Stimulated activated CD8-positive, alpha-beta memory T cell treated with anti-CD3 and anti-CD28 coated beads, Interleukin-15, amount 100 ng/mL, for 24 hours (primary cell): ENCODE measurements around the gene FHL2.

Experiments used
- DNase-seq: peaks from one replicate; pipeline ENCODE4 v3.0.0-alpha.2; 2020; ENCODE audit warnings: low read depth

The FHL2 gene

DNA sequence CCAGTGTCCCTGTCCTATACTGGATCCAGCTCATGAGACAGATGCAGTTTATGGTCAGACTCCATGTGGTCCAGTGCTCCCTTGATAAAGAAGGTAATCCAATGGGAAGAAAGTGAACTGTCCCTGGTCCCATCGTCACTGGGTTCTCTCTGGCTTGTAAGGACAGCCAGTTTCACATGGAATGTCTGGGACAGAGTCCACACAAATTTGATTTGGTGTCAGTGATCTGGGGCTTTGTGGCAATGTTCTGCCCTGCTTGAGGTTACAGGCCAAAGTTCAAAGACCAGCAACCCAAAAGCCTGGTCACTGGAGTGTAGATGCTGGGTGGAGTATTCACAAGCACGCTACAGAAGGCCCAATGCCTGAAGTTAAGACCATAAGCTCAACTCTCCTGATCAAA, 22.2 kb upstream of the FHL2 start:
- DNase-seq, result no peak

DNA sequence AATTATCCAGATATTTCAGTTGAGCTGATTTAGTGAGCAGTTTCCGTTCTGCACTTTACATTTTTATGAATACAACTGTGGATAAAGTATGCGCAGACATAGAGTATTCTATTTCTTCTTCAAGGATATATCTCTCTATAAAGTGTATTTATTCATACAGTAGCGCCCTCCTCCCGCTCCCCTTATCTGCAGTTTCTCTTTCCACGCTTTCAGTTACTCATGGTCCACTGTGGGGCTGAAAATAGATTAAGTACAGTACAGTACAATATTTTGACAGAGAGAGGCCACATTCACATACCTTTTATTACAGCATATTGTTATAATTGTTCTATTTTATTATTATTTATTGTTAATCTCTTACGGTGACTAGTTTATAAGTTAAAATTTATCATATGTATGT, 19.7 kb upstream of the FHL2 start:
- no peak for DNase-seq

DNA sequence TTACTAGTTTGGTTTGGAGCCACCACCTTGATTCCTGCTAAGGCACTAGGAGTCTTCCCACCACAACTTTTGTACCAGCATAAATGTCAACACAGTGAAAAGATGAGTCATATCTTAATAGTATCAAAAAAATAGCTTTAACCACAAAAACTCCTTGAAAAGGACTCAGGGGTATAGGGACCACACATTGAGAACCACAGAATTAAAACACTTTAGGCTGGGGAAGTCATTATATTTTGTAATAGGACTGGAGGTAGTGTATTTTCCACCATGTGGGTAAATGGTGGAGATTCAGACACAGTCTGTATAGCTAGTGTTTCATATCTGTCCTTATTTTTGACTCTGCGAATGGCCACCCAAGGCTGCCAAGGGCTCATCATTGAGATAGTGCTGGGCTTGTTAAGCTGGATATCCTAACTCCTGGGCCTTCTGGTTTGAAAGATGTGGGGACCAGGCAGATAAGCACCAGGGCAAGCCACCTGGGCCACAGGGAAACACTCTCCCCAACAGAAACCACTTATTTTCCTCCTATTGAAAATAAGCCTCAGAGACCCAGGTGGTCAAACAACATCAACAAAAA, 19.1 kb upstream of the FHL2 start:
- no peak for DNase-seq

DNA sequence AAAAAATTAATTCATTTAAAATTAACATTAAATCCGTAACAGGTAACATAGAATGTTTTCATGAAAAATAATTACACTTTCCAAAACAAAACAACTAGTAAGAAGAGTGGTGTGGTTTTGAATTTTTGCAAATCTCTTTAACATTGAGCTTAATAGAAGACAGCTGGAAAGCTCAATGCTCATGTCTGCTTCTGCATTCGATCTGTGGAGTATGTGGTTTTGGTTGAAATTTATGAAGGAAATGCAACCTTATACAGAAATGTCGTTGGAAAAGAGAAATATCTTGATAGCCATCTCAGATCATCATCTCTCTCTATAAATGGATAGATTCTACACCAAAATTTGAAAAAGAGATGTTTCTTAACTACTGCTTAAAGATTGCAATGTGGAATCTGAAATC, 17.3 kb upstream of the FHL2 start:
- no peak for DNase-seq

DNA sequence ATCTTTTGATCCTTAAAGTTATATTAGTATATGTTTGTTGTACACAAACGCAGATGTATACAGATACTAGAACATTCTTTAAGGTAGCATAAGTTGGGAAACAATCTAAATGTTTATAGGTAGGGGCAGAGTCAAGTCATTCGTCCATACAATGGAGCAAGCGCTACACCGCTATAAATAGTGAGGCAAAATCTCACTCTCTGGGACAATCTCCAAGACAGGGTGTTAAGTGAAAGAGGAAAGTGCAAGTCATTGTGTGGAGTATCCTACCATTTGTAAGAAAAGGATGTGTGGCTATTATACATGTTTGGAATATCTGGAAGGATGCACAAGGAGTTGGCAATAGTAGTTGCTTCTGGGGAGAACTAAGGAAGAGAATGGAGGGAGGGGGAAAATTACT, 16.2 kb upstream of the FHL2 start:
- DNase-seq, result no peak

DNA sequence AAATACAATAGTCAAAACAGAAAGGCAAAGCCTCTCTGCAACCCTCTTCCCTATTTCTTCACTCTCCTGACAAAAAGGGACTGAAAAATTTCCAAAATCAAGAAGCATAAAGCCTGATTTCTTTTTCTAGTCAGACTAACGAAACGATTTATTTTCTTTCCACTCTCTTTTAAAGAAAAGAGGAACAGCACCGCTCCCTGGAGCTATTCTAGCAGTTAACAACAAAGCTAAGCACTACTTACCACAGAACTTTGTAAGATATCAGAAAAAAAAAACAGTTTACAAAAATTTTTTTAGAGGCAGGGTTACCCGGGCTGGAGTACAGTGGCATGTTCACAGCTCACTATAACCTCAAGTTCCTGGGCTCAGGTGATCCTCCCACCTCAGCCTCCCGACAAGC, 14.4 kb upstream of the FHL2 start:
- no peak for DNase-seq

DNA sequence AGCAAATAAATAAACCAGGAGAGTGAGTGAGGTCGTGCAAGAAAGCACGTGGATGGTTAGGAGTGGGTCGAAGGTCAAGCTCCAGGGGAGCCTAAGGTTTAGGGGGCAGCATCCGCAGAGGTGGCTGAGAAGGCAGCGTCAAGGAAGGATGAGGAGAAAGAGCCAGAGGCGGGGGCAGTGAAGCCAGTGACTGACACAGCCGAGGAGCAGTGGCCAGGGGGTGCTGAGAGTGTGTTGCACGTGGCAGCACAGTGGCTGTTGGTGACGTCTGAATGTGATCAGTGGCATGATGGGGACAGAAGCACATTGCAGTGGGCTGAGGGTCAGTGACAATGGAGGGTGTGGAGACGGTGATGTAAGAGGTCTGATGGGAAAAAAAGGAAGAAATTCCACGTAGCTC, 13.7 kb upstream of the FHL2 start:
- no peak for DNase-seq

DNA sequence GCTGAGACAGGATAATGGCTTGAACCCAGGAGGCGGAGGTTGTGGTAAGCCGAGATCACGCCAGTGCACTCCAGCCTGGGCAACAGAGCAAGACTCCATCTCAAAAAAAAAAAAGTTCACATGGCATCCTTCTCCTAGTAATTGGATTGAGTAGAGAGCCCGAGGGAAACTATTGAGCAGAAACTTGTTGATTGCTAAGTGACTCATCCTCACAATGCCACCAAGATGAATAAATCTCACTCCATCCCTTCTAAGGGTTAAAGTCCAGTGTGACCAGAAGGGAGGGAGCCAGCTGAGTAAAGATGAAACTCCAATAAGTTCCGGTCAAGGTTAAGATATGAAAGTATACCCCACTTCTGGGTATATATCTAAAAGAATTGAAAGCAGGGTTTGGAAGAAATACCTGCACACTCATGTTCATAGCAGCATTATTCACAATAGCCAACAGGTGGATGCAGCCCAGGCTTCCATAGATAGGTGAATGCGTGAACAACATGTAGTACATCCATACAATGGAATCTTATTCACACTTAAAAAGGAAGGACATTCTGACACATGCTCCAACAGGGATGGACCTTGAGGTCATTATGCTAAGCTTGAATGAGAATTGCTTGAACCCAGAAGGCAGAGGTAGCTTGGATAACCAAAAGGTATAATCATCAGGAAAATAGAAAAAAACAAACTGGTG, 13.0 kb upstream of the FHL2 start:
- DNase-seq, result no peak

DNA sequence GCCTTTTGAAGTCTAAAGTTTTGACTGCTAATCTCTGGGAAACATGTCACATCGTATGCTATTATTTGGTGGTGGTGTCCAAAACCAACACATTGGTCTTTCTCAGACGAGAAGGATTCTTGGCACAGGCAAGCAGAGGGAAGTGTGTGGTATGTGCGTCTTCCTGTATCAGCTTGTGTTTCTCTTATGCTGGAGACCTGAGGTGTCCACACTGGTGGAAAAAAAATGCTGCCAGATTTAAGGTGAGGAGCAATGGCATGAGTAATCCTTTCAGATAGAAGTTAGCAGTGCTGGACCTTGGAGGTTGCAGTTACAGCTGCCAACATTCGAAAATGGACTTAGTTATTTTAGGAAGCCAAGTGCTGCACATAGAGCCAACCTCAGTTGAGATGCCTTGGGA, 11.7 kb upstream of the FHL2 start:
- no peak for DNase-seq

DNA sequence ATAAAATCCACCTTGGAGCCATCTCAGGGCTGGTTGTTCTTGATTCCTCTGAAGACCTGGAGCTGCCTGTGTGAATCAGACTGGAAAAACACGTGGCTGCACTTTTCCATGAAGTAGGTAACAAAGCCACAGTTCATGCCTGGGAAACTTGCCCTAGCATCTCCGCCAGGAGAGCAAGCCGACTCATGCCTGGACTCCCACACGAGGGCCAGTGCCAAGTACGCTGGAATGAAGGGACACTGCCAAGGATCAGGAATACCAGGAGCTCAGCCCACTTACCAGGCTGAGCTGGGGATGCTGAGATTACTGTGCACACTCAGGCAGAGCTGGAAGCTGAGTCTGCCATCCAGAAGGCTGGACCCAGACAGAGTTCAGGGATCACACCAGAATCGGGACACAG, 10.9 kb upstream of the FHL2 start:
- DNase-seq, result no peak

DNA sequence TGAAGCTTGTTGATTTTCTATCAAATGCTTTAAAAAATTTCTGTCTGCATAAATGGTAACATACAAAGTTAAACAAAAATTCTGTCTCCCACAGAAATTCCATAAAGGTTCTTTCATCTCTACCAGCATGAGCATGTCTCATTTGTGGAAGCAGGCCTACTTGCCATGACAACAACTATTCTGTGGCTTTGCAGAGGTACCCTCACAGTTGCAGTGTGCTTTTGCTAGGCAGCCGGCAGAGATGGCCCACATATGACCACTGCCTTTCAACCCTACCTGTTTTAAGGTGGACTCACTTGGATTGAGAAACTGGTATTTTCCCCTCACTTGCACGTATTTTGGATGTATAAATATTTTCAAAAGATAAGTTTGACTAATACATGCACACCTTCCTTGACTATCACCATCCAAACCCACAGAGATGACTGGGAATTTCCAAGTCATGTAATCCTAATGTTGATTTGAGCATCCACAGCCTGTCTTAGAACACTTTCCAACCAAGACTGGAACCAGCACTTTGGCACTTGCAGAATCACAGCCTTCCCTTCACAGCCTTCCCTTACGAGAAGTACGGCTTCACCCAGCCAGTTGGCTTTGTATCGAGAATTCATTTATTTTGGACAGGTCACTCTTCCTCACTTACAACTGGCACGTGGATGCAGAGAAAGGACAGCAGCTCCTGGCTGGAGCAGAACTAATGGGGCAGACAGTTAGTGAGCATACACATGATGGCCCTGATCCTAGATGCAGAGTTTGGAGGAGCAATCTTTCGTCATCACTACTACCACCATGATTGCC, 9.3 kb upstream of the FHL2 start:
- no peak for DNase-seq

DNA sequence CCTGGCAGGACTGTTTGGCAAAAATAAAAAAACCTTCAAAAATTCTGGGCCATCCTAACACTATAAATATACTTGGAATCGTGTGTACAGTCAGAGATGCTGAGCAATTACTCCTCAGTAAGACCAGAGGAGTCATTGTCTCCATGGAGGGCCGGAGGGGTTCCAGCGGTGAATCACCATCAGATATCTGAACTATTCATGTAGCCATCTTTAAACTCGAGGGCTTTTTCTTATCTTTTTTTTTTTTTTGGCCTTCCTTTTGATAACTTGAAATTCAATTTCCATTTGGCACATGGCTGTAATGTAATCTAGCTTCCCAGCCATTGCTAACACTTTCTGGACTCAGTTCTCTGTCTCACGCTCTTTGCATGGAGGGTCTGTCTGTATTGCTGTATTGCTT, 7.4 kb upstream of the FHL2 start:
- no peak for DNase-seq

DNA sequence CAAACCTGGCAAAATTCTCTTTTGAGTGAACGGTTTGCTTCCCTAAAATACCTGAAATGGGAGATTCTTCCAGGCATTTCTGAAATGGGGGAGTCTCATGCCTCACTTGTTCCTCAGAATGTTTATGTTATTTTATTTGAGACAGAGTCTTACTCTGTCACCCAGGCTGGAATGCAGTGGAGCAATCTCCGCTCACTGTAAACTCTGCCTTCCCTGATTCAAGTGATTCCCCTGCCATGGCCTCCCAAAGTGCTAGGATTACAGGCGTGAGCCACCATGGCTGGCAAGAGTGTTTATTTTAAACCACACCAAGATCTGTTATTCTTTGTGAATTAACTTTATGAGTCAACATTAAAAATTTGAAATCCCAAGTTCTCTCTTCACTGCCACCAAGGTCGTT, 6.4 kb upstream of the FHL2 start:
- no peak for DNase-seq

DNA sequence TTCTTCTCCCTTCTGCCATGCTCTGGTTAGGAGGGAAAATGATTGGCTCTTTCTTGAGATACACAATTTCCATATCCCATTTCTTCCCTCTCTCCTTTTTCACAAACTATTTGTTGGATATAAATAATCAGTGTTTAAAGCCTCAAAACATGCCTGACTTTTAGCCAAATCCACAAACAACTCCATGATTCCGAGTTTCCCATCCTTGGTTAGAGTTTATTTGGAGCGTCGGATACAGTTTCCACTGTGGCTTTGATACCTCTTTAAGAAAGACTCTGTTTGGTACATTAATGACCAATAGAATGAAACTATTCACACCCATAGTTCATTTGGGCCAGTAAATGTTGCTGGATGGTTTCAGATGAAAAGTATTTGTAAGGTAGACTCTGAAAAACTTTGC, 5.9 kb upstream of the FHL2 start:
- no peak for DNase-seq

DNA sequence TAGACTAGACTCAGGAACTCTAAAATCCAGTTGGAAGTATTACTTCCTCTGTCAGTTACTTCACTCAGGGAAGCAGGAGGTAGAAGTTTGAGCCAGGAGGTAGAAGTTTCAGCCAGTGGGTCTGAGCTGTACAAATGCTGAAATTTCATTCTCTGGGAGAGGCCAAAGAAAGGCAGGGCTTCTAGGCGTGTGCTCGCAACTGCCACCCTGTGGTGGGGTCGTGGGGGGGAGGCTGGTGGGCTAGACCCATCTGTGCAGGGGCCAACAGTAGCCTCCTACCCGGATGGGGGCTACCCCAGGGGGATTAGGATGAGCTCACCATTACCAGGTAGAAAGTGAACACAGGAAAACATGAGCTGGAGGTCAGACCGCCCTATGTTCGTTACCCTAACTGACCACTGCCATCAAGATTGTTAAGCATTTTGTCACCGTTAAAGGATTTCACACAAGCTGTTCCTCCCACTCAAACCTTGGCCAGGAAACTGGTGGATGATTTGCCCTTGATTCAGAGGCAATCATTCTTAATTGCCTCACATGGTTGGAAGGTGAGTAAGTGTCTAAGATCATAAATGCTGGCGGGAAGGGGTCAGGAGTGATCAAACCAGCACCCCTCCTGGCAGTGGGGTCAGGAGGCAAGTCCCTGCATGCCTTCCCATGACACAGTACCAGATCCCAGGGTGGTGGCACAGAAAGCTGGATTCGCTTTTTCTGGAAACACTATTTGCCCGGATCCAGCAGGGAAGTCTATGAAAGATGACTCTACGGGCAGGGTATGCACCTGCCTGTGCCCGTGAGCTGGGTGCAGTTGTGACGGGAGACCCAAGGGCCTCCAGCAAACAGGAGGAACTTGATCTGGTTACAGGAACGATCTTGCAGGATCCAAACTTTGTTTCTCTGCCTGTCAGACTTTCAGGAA, 5.2 kb upstream of the FHL2 start:
- DNase-seq, result no peak

DNA sequence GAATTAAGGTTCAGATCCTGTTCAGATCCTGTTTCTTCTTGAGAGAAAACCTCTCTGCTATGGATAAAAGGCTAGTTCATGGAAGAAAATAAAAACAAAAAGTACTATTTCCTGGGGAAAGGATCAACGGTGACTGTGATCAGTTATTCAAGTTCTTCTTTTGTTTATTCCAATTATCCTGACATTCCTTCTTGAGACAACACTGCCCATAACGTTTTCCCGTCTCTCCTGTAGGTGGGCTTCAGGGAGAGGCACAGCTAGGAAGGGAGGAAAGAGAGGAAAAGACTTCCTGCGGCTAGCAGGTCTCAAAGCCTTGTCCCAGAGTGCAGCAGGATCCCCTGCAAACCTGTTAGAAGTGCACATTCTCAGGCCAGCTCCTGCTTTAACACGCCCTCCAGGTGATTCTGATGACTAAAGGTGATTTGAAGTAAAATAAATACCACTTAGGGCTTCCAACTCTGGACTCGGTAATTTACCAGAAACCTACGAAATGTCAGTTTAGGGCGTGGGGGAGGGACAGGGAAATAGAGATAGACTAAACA, 4.5 kb upstream of the FHL2 start:
- DNase-seq, result no peak

DNA sequence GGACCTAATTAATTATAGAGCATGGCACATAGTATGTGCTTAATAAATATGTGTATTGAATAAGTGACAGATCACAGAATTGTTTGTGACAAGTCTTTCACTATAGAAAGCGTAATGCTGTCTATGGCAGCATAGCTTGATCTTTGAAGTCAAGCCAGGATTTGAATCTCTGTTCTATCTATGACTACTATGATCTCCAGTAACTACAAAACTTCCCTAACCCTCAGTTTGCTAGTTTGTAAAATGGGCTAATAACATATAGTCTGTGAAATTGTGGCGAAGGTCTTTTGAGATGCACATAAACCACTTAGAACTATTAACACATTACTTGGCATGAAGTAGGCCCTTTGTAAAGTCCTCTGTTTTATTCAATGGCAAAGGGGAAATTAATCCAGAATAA, 4.0 kb upstream of the FHL2 start:
- DNase-seq, result no peak

DNA sequence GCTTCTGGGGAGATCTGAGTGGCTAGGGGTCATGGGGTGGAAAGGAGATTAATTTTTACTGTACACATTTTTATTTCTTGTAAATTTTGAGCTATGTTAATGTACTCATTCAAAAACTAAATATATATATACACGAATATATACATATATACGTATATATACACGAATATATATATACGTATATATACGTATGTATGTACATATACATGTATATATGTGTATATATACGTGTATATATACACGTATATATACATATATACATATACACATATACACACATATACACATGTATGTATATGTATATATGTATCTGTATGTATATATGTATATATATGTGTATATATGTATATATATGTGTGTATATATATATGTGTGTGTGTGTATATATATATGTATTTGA, 3.0 kb upstream of the FHL2 start:
- no peak for DNase-seq

DNA sequence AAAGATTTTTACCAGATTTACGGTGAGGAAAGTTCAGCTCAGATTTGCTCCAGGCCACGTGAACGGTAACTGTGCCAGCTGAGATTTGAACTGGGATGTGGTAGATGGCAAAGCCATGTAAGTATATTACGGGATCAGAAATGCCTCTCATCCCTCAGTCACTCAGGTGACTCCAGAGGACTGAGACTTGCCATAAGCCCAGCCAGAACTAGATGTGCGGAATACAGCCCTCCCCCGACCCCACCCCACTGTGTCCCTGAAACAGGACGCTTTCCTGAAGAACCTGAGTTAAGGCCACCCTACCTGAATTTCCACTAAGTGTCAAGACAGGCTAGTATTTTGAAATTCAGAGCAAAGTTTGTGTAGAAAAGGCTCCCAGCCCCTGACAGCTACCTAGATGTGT, 1.3 kb upstream of the FHL2 start:
- no peak for DNase-seq

DNA sequence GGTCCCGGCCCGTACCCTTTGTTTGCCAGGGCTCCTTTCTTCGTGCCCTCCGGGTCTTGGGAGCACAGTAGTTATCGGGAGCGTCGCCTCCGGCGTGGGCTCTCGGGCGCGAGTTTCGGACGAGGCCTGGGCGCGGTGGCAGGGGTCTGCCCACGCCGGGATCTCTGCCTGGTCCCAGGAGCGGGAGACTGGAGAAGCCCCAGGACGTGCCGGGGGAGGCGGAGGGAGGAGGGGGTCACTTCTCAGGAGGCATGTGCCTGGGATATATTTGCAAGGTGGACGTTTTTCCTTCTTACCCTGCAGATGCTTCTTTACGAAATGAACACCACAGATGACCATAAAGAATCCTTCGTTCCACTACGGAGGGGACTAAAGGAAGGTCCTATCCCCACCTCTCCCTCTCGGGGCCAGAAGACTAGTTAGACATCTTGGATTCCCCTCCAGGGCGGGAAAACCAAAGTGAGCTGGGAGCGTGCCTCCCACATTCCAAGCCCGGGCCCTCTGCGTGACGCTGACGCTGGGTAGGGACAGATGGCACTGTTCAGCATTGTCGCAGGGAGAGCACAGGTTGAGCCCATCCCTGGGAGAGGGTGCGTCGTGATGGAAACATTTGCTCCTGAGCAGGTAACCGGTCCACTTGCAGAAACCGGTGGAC, 483 bp upstream of the FHL2 start:
- DNase-seq, result no peak

DNA sequence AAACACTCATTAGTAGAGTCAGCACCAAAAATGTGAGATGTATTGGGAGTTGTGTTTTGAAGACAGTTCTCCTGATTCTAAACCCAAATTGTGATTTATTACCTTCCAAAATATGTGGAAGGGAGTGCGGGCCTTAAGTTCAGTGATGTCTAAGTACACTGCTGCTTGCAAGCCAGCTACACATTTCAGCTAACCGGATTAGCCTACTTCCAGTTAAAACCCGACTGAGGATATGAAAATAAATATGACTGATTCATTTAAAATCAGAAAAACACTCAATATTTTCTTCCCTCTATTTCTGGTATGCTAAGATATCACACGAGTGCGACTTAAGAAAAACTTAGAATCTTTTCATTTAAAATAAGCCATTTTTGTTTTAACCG, 907 bp downstream of the FHL2 start:
- no peak for DNase-seq
